Endodermal cell (in vitro differentiated cells): ENCODE data around the gene BTG4. TPM values are rescaled to one million over a fixed set of nuclear protein-coding genes. Genes with fewer than 3 reads are reported as not detected.

Experiments
- DNase-seq: peaks from one replicate; pipeline ENCODE4 v3.0.0-alpha.2; 2017
- H3K27ac ChIP-seq: 2 replicates; pipeline ENCODE4 v1.5.1; 2013; ENCODE audit warnings: mild to moderate bottlenecking, low read depth, low read length, moderate library complexity
- H3K27me3 ChIP-seq: 2 replicates; pipeline ENCODE4 v1.6.1; 2013; ENCODE audit warnings: mild to moderate bottlenecking, low read length, moderate library complexity; ENCODE audit not compliant: insufficient read depth, control insufficient read depth, poor library complexity, severe bottlenecking
- H3K36me3 ChIP-seq: 2 replicates; pipeline ENCODE4 v1.7.0; 2013; ENCODE audit warnings: mild to moderate bottlenecking, low read length, moderate library complexity; ENCODE audit not compliant: control insufficient read depth, insufficient read depth
- H3K4me1 ChIP-seq: one replicate; pipeline ENCODE4 v1.7.0; 2013; ENCODE audit warnings: low read length; ENCODE audit not compliant: control insufficient read depth, insufficient read depth
- H3K4me3 ChIP-seq: 2 replicates; pipeline ENCODE4 v1.5.1; 2013; ENCODE audit warnings: mild to moderate bottlenecking, low read length, moderate library complexity
- H3K9ac ChIP-seq: 2 replicates; pipeline ENCODE4 v1.6.1; 2013; ENCODE audit warnings: mild to moderate bottlenecking, low read length, moderate library complexity; ENCODE audit not compliant: poor library complexity, severe bottlenecking; ENCODE audit errors: extremely low read depth
- H3K9me3 ChIP-seq: 2 replicates; pipeline ENCODE4 v1.6.1; 2013; ENCODE audit warnings: mild to moderate bottlenecking, low read length, moderate library complexity; ENCODE audit not compliant: control insufficient read depth
- H3K27ac Mint-ChIP-seq: 2 replicates; pipeline ENCODE4 v1.8.0; 2020; ENCODE audit warnings: mixed read lengths
- H3K27me3 Mint-ChIP-seq: 2 replicates; pipeline ENCODE4 v1.8.0; 2021; ENCODE audit warnings: mild to moderate bottlenecking, mixed read lengths; ENCODE audit not compliant: insufficient read depth
- H3K36me3 Mint-ChIP-seq: 2 replicates; pipeline ENCODE4 v1.8.0; 2020; ENCODE audit warnings: low read depth, mixed read lengths
- H3K4me1 Mint-ChIP-seq: 2 replicates; pipeline ENCODE4 v1.8.0; 2020; ENCODE audit warnings: mixed read lengths
- H3K4me3 Mint-ChIP-seq: 2 replicates; pipeline ENCODE4 v1.8.0; 2020; ENCODE audit warnings: mild to moderate bottlenecking, moderate library complexity, mixed read lengths
- H3K9me3 Mint-ChIP-seq: 2 replicates; pipeline ENCODE4 v1.8.0; 2020; ENCODE audit warnings: mild to moderate bottlenecking, mixed read lengths
- CTCF ChIP-seq: fragments of 200-600 bp; sonication (generic); conservative IDR thresholded peaks from 2 replicates; pipeline ENCODE4 v1.5.0; 2021; ENCODE audit warnings: antibody characterized with exemption, mild to moderate bottlenecking
- WGBS, 2 experiments: methylation state at CpG; one replicate each; pipeline versions ENCODE4 v1.1.5 to v1.1.7; 2013; ENCODE audit warnings: missing lambda C conversion rate in 2 of 2, mixed read lengths in 1 of 2; ENCODE audit not compliant: insufficient coverage in 1 of 2, insufficient read length in 1 of 2; 5-methylcytosine and 5-hydroxymethylcytosine counted together
- total RNA-seq, 2 donors: library from RNA; stranded (reverse); fragmentation: NEBNext Ultra II Directional in 1 of 2; extraction: Animal tissue kit (Norgen Biotek cat#: 25700) in 1 of 2; gene quantifications; 2 replicates in 1 of 2; 3 replicates in 1 of 2; pipeline ENCODE4 v1.2.1, GENCODE V29; 2021

The BTG4 gene
- total RNA-seq, 2 donors from 2014 or later: not detected

- Histone ChIP-seq H3K4me1 (peaks cover 6% of the 10 kb centered on the region), H3K9me3 (no peaks in the 10 kb centered on the region), H3K4me3 (peak overlapping the region; percentile 46), H3K36me3 (no peaks in the 10 kb centered on the region), H3K27me3 (peaks cover 41% of the 10 kb centered on the region), H3K27ac (no peak overlapping the region), H3K9ac (no peak overlapping the region)
- Mint-ChIP-seq H3K4me1 (peaks cover 13% of the 10 kb centered on the region), H3K27me3 (peaks cover 48% of the 10 kb centered on the region), H3K36me3 (no peaks in the 10 kb centered on the region), H3K27ac (no peak overlapping the region), H3K4me3 (peak overlapping the region; percentile 63), H3K9me3 (no peaks in the 10 kb centered on the region)
- DNase-seq: no peak
- 40 to 82% methylated on average over 2 to 6 of the region's 6 CpGs for WGBS, 2 experiments
- TF ChIP-seq CTCF: no peak
Observed at GRCh38 chr11:111513240-111513605, 1.0 kb upstream of the BTG4 start.

GRCh38 chr11:111510311-111510710 is 1.9 kb downstream of the BTG4 start:
- TF ChIP-seq CTCF: no peak
- no peaks in the 10 kb centered on the region for H3K36me3 Mint-ChIP-seq
- Histone ChIP-seq H3K9ac (no peak overlapping the region), H3K36me3 (no peaks in the 10 kb centered on the region), H3K9me3 (no peaks in the 10 kb centered on the region), H3K4me1 (no peaks in the 10 kb centered on the region), H3K27me3 (peaks cover 66% of the 10 kb centered on the region), H3K4me3 (no peak overlapping the region), H3K27ac (no peak overlapping the region)
- peaks cover 64% of the 10 kb centered on the region for H3K27me3 Mint-ChIP-seq
- no peaks in the 10 kb centered on the region for H3K9me3 Mint-ChIP-seq
- 100% methylated on average over 1 of the region's 1 CpG; no CpG with 5 or more reads in 1 of the 2 experiments for WGBS, 2 experiments
- no peak overlapping the region for H3K27ac Mint-ChIP-seq
- H3K4me3 Mint-ChIP-seq: no peak overlapping the region
- DNase-seq: no peak
- peaks cover 10% of the 10 kb centered on the region for H3K4me1 Mint-ChIP-seq

GRCh38 chr11:111502611-111503010 is 9.6 kb downstream of the BTG4 start:
- Histone ChIP-seq H3K36me3 (no peaks in the 10 kb centered on the region), H3K27ac (no peak overlapping the region), H3K9ac (no peak overlapping the region), H3K27me3 (peaks cover 89% of the 10 kb centered on the region), H3K4me3 (no peak overlapping the region), H3K9me3 (no peaks in the 10 kb centered on the region), H3K4me1 (no peaks in the 10 kb centered on the region)
- Mint-ChIP-seq H3K9me3 (no peaks in the 10 kb centered on the region), H3K27ac (no peak overlapping the region), H3K4me3 (no peak overlapping the region), H3K27me3 (peaks cover 71% of the 10 kb centered on the region), H3K36me3 (no peaks in the 10 kb centered on the region), H3K4me1 (peaks cover 21% of the 10 kb centered on the region)
- 86 to 100% methylated on average over 1 of the region's 1 CpG for WGBS, 2 experiments
- TF ChIP-seq CTCF: no peak
- DNase-seq: no peak
